Smooth muscle cell (in vitro differentiated cells): ENCODE measurements around the gene CMTM8. TPM values are rescaled to one million over a fixed set of nuclear protein-coding genes. Genes with fewer than 3 reads are reported as not detected.

Experiments used
- DNase-seq: peaks from one replicate; lab custom pipeline; 2025; ENCODE audit not compliant: unreplicated experiment; lab: John Stamatoyannopoulos, UW
- H2AFZ ChIP-seq: fragments of 200-600 bp; sonication (generic); 2 replicates; pipeline ENCODE4 v1.6.0; 2016; ENCODE audit warnings: antibody characterized with exemption, low read depth, mild to moderate bottlenecking
- H3F3A ChIP-seq: fragments of 200-600 bp; sonication (generic); 2 replicates; pipeline ENCODE4 v1.6.0; 2017; ENCODE audit warnings: antibody characterized with exemption, low read depth
- H3K27ac ChIP-seq: fragments of 200-600 bp; sonication (generic); 2 replicates; pipeline ENCODE4 v1.5.1; 2016; ENCODE audit warnings: low read depth, mild to moderate bottlenecking
- H3K27me3 ChIP-seq: fragments of 200-600 bp; sonication (generic); 2 replicates; pipeline ENCODE4 v1.6.1; 2016; ENCODE audit warnings: low read depth, mild to moderate bottlenecking
- H3K36me3 ChIP-seq: fragments of 200-600 bp; sonication (generic); 2 replicates; pipeline ENCODE4 v1.5.1; 2016; ENCODE audit warnings: low read depth
- H3K4me1 ChIP-seq: fragments of 200-600 bp; sonication (generic); 2 replicates; pipeline ENCODE4 v1.5.1; 2016; ENCODE audit warnings: low read depth
- H3K4me2 ChIP-seq: fragments of 200-600 bp; sonication (generic); 2 replicates; pipeline ENCODE4 v1.6.0; 2016; ENCODE audit warnings: mild to moderate bottlenecking
- H3K4me3 ChIP-seq: fragments of 200-600 bp; sonication (generic); 2 replicates; pipeline ENCODE4 v1.5.1; 2016; ENCODE audit warnings: mild to moderate bottlenecking
- H3K79me2 ChIP-seq: fragments of 200-600 bp; sonication (generic); 2 replicates; pipeline ENCODE4 v1.6.0; 2016; ENCODE audit warnings: low read depth, mild to moderate bottlenecking
- H3K9ac ChIP-seq: fragments of 200-600 bp; sonication (generic); 2 replicates; pipeline ENCODE4 v1.6.0; 2016; ENCODE audit warnings: low read depth
- H3K9me3 ChIP-seq: fragments of 200-600 bp; sonication (generic); replicated peaks from 2 replicates; pipeline ENCODE4 v1.5.1; 2016; ENCODE audit warnings: low read depth
- H4K20me1 ChIP-seq: fragments of 200-600 bp; sonication (generic); 2 replicates; pipeline ENCODE4 v1.6.0; 2016; ENCODE audit warnings: low read depth
- CTCF ChIP-seq: fragments of 200-600 bp; sonication (generic); IDR thresholded peaks from 2 replicates; pipeline ENCODE4 v1.5.1; 2017; ENCODE audit warnings: borderline replicate concordance, mild to moderate bottlenecking, antibody characterized with exemption; ENCODE audit not compliant: insufficient read depth, poor library complexity, severe bottlenecking
- WGBS: methylation state at CpG from one replicate; pipeline ENCODE4 v1.1.7; 2016; ENCODE audit warnings: low lambda C conversion rate; 5-methylcytosine and 5-hydroxymethylcytosine counted together
- polyA plus RNA-seq: library from polyadenylated mRNA; unstranded; fragments of >200 nt; fragmentation: Nextera tagmentation; extraction: Ambion mirVana; gene quantifications from 2 replicates; pipeline ENCODE4 v1.2.1, GENCODE V29; 2016
- total RNA-seq: library from RNA; depleted of rRNA; stranded (reverse); fragments of >200 nt; gene quantifications from 2 replicates; pipeline ENCODE4 v1.2.3, GENCODE V29; 2014

CMTM8 gene
- total and polyA plus RNA-seq, 2 experiments from 2014 or later: 1.9 TPM

GRCh38 chr3:32391643-32392535 lies 153.4 kb downstream of the CMTM8 start, which contains the start of gene CMTM7:
TSS of gene CMTM7 (plus strand) at chr3:32391853. CDS start at chr3:32391907, 54 bp downstream.
- H3K4me3 ChIP-seq: peak within 1 kb of the TSS; percentile 74
- H3K27me3 ChIP-seq: no peaks in the 10 kb centered on the region
- peaks cover 7% of the 10 kb centered on the region for H3K4me1 ChIP-seq
- H3K9me3 ChIP-seq: no peaks in the 10 kb centered on the region
- H3F3A ChIP-seq: no peaks in the 10 kb centered on the region
- peak within 1 kb of the TSS; percentile 94 for H3K4me2 ChIP-seq
- peak within 1 kb of the TSS; percentile 75 for H3K9ac ChIP-seq
- 2% methylated on average over 92 of the region's 107 CpGs for WGBS
- H2AFZ ChIP-seq: peak within 1 kb of the TSS; percentile 86
- H4K20me1 ChIP-seq: no peaks in the 10 kb centered on the region
- peak within 1 kb of the TSS; percentile 46 for H3K27ac ChIP-seq
- DNase-seq: peak; percentile 41
- H3K79me2 ChIP-seq: peaks cover 12% of the 10 kb centered on the region
- no peaks in the 10 kb centered on the region for H3K36me3 ChIP-seq
- TF ChIP-seq CTCF: no peak

DNA sequence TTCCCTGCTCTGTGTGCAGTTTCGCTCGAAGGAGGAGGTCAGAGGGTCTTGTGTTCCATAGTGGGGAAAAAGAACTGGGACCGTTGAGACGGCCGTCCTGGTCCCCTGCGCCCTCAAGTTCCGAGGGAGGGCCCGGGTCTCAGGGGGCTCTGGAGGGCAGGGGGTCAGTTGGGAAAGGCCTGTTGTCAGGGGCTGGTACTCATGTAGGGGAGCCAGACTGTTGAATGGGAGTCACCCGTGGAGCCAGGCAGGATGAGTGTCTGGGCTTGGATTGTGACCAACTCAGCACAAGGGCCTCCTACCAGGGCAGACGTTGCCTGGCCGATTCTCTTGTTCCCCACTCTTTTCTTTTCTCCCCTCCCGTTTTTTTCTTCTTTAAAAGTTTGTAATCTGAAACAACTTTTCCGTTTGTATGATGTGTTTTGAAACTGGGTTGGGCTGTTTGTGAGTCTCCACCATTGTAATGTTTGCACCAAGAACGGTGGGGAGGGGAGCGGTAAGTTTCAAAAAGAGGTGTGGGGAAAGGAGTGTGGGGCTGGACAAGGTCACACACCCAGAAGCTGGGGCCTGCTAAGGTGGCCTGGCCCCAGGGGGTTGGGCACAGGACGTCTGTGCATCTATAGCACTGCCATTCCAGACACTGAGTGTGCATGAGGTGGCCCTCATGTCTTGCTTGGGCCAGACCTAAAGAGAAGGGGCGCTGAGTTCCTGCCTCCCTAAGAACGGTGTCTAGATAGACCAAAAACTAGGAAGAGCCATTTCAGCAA lies 154.2 kb downstream of the CMTM8 start:
- H3K4me1 ChIP-seq: peaks cover 7% of the 10 kb centered on the region
- H3F3A ChIP-seq: no peaks in the 10 kb centered on the region
- H3K4me3 ChIP-seq: peak overlapping the region; percentile 74
- no peaks in the 10 kb centered on the region for H3K27me3 ChIP-seq
- H3K79me2 ChIP-seq: peaks cover 12% of the 10 kb centered on the region
- no peaks in the 10 kb centered on the region for H3K36me3 ChIP-seq
- peak overlapping the region; percentile 94 for H3K4me2 ChIP-seq
- peak overlapping the region; percentile 75 for H3K9ac ChIP-seq
- peak overlapping the region; percentile 86 for H2AFZ ChIP-seq
- no peak for TF ChIP-seq CTCF
- no peaks in the 10 kb centered on the region for H3K9me3 ChIP-seq
- H3K27ac ChIP-seq: peak overlapping the region; percentile 46
- WGBS: 23% methylated on average over 17 of the region's 18 CpGs
- DNase-seq: peak; percentile 39
- H4K20me1 ChIP-seq: no peaks in the 10 kb centered on the region

DNA sequence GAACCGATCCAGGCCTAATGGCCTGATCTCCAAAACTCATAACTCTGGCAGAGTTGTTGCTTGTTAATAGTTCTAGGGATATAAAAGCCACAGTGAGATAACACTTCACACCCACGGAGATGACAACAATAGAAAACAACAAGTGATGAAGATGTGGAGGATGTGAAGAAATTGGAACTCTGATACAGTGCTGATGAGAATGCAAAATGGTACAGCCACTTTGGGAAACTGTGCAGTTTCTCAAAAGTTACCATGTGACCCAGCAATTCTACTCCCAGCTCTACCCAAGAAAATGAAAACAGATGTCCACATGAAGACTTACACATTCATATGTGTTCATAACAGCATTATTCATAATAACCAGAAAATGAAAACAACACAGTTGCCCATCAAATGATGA lies 157.0 kb downstream of the CMTM8 start:
- no peak overlapping the region for H3K27ac ChIP-seq
- no peak overlapping the region for H3K9ac ChIP-seq
- no peak for TF ChIP-seq CTCF
- peaks cover 4% of the 10 kb centered on the region for H4K20me1 ChIP-seq
- H3K36me3 ChIP-seq: no peaks in the 10 kb centered on the region
- no peaks in the 10 kb centered on the region for H3K27me3 ChIP-seq
- H3K4me1 ChIP-seq: peaks cover 7% of the 10 kb centered on the region
- H3F3A ChIP-seq: no peaks in the 10 kb centered on the region
- whole genome bisulfite sequencing: 74% methylated on average over 2 of the region's 2 CpGs
- no peak overlapping the region for H3K4me3 ChIP-seq
- no peak overlapping the region for H2AFZ ChIP-seq
- H3K9me3 ChIP-seq: no peaks in the 10 kb centered on the region
- no peak for DNase-seq
- H3K4me2 ChIP-seq: no peak overlapping the region
- H3K79me2 ChIP-seq: peaks cover 28% of the 10 kb centered on the region
